Astrocyte (in vitro differentiated cells and primary cell): ENCODE data around the gene MMS19.

Experiments
- CTCF ChIP-seq: IDR thresholded peaks from 2 replicates; pipeline ENCODE4 v1.5.1; 2011; ENCODE audit warnings: low read depth, mild to moderate bottlenecking, inconsistent platforms, low read length, moderate library complexity; ENCODE audit not compliant: insufficient read depth
- EZH2 ChIP-seq: IDR thresholded peaks from 2 replicates; pipeline ENCODE4 v1.6.1; 2012; ENCODE audit warnings: mild to moderate bottlenecking, low read length, inconsistent platforms; ENCODE audit not compliant: insufficient read depth

GRCh38 chr10:97500297-97500575, 2.0 kb upstream of the MMS19 start:
- TF ChIP-seq CTCF = no peak
- no peak for TF ChIP-seq EZH2
